ENCODE measurements around the gene CACNA1B.

Gene CACNA1B

GRCh38 chr9:137969008-137969407, 91.4 kb downstream of the CACNA1B start:
- no peak for DNase-seq

- no peak for DNase-seq
Measured at GRCh38 chr9:137969685-137970084, 92.1 kb downstream of the CACNA1B start.

DNA sequence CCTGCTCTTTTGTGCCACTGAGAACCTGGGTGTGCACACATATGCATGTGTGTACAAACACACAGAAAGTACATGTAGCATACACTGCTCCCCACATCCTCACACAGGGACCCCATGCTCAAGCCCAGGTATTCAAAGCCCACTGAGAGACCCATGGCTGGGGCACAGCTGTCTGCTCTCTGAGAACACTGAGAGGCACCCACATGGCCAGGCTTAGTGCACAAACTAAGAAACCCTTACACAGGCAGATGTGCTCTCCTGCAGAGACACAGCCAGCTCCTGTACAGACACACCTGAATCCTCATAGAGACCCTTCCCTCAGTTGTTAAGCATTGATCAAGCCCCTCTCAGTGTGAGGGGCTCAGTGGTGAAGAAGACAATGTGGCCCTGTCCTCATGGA, 92.5 kb downstream of the CACNA1B start:
- no peak for DNase-seq

DNA sequence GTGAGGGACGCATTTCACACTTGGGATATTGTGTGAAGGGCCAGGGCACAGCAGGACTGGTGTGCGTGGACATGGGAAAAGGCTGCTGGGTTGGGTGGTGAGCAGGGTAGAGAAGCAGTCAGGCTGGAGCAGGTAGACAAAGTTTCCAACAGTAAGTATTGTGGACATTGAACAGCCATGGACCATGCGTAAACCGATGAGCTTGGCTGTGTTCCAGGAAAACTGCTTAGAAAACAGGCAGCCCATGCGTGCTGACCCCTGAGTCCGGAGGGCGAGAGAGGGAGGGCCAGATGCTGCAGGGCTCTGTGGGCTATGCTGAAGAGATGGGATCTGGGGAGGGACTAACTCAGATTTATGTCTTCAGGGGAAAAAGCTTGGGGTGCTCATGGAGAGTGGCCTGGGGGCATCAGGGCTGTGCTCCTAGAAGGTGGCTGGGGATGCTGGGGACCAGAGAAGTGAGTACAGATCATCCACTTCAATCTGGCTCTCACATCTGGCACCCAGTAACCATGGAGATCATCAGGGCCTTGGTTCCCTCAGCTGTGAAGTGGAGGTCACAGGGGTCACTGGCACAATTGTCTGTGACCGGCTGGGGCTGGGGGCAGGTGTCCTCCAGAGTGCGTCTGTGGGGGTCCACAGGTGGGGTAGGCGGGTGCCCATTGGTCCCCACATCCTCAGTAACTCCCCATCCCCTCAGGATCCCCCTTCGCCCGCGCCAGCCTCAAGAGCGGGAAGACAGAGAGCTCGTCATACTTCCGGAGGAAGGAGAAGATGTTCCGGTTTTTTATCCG, 93.3 kb downstream of the CACNA1B start:
- DNase-seq: no peak

GRCh38 chr9:137971477-137972138, 94.0 kb downstream of the CACNA1B start:
- no peak for DNase-seq

GRCh38 chr9:137972355-137972987, 94.9 kb downstream of the CACNA1B start:
- no peak for DNase-seq

DNA sequence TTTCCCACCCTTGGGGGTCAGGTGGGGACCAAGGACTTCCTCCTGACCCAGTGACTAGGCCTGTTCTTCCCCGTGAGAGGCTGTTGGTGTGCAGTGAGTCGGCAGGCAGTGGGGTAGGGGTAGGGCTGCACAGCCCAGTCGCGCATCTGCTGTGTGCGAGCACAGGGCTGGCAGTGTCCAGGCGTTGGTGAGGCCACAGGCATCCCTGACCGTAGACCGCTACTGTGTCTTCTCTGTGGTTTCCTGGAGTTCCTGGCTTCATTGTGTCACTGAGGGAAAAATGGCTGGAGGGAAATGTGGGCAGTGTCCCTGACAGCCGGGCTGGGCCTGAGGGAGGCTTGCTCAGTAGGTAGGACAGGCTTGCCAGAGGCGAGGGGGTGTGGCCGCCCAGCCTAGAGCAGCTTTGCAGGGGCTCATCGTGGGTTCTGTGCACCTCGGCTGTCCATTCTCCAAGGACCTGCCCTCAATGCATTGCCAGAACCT, 95.4 kb downstream of the CACNA1B start:
- no peak for DNase-seq

DNA sequence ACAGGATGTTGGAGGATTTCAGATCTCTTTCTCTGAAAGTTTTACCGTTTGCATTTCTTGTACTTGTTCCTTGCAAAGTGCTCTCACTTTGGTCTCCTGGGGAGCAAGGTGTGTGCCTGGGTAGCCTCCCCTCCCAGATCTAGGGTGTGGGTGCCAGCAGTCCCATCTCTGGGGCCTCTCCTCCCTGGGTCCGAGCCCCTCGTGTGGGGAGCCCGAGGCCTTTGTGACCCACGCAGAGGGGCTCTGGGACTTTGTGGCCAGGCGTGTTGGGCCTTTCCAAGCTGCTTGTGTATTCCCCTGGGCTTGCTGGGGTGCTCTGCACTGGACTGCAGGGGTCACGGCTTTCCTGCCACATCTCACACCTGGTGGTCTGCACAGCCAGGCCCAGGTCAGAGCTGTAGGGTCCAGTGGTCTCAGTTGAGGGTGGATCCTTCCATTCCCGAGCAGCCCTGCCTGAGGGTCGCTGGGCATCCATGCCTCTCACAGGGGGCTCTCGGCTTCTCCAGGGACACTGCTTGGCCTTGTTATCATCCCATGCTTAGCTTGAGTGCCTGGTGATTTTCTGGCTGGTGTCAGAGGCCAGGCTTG, 96.3 kb downstream of the CACNA1B start:
- no peak for DNase-seq

DNA sequence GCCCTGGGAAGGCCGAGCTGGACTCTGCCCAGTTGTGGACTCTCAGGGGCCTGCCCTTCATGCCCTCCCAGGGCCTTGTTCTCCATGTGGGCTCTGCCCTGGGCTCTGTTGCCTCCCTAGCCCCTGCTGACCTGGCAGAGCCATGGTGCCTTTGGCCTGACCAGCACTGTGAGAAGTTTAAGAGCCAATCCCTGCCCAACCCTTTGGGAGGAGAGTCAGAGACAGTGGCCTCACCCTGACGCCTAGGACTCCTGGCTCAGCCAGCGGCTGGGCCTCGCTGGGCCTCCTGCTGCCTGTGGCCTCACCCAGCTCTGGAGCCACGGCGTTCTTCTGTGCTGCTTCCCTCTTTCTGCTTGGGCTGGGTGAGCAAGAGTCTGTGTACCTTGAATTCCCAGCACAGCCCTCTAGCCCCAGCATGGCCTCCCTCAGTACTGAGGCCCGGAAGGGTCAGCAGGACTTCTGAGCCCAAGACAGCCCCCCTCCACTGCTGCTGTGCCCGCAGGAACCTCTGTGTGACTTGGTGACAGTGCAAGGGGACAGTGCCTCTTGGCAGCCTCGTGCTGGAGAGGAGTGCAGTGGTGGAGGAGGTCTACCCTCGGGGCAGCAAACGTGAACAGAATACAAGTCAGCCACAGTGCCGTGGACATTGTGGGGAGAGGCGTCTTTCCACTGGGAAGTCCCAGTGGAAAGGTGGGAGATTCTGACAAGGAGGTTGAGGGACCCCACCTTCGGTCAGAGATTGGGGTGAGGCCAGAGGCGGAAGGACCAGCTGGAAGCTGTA, 97.4 kb downstream of the CACNA1B start:
- no peak for DNase-seq

DNA sequence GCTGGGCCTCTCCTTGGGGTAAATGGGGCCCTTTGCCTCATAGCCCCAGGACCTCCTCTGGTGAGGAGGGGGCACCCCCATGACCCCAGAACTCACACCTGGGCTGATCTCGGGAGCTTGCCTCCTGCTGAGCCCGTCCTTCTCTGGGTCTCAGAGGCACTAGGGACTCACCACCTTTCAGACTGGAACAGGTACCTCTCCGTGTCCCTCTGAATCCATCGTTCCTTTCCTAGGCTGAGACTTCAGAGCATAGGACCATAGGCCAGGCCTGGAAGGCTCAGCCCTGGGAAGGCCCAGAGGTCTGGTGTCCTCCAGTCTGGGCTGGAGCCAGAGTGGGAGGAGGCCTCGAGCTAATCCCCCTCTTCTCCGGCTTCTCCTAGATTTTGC, 97.9 kb downstream of the CACNA1B start:
- DNase-seq: no peak

DNA sequence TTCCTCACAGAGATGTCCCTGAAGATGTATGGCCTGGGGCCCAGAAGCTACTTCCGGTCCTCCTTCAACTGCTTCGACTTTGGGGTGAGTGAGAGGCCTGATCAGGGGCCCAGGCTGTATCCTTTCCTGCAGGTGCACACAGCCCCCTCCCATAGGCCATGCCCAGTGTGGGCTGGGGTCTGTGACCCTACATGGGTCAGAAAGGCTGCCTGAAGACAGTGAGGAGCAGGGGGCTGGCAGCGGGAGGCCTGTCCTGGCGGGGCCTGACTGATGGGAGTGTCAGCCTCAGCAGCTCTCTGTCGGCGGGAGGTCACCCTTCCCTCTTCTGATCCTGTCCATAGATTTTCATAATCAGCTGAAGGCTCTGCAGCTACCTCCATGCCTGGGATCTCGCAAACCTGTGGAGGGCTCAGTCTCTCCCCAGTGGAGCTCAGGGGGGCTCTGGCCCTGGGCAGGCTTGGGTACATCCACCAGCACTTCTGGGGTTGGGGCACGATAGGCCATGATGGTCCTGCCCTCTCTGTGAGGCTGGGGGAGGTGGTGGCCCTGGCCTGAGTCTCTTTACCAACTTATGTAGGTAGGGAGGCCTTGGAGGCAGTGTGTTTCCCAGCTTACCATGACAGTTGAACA, 98.5 kb downstream of the CACNA1B start:
- no peak for DNase-seq

DNA sequence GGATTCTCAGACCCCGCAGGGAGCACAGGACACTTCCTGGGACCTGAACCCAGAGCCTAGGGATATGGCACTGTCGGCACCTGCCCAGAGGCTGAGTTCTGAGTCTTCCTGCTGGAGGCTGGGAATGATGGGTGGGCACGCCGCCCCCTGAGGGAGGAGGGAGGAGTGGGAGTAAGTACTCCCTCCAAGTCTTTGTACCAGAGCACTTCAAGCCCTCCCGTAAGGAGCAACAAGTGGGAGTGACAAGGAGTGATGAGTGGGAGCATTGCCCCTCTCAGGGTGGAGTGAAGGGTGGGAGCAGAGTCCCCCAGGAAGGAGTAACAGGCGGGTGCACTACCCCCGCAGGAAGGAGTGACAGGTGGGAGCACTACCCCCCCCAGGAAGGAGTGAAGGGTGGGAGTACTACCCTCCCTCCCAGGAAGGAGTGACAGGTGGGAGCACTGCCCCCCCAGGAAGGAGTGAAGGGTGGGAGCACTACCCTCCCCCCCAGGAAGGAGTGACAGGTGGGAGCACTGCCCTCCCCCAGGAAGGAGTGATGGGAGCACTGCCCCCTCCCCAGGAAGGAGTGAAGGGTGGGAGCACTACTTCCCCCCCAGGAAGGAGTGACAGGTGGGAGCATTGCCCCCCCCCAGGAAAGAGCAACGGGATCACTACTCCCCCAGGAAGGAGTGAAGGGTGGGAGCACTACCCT, 100.1 kb downstream of the CACNA1B start:
- DNase-seq: no peak

GRCh38 chr9:137978262-137978714, 100.7 kb downstream of the CACNA1B start:
- no peak for DNase-seq

- DNase-seq: peak; percentile 81
Measured at GRCh38 chr9:137982200-137982599, 104.6 kb downstream of the CACNA1B start.

DNA sequence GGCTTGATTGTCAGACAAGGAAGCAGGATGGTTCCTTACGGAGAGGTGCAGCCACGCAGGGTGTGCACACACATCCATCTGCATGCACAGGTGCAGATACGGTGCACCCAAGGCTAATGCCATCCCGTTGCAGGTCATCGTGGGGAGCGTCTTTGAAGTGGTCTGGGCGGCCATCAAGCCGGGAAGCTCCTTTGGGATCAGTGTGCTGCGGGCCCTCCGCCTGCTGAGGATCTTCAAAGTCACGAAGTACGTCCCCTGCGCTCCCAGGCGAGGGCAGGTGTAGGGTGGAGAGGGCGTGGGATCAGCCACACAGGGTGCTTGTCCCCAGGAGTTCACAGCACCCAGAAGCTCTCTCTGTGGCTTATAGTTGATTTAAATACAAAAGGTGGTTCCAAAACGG, 106.4 kb downstream of the CACNA1B start:
- DNase-seq: no peak

- DNase-seq: peak; percentile 21
Measured at GRCh38 chr9:137984520-137985257, 107.1 kb downstream of the CACNA1B start.

DNA sequence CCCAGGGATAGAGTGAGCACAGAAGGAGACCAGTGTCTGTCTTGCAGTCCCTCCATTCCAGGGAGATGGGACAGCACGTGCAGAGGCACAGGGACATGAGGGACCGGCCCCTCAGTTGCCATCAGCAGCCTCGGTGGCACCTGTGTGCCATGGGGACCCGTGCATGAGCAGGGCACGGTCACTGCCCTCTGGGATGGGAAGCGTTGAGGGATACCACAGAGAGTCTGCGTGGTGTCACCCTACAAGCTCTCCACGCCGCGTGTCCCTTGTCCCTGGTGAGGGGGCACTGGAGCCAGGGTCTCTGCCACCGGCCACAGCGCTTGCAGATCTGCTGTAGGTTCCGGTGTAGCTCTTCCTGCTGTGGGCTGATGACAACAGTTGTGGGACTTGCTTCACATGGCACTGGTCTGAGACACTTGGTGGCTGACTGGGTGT, 108.1 kb downstream of the CACNA1B start:
- DNase-seq: no peak

DNA sequence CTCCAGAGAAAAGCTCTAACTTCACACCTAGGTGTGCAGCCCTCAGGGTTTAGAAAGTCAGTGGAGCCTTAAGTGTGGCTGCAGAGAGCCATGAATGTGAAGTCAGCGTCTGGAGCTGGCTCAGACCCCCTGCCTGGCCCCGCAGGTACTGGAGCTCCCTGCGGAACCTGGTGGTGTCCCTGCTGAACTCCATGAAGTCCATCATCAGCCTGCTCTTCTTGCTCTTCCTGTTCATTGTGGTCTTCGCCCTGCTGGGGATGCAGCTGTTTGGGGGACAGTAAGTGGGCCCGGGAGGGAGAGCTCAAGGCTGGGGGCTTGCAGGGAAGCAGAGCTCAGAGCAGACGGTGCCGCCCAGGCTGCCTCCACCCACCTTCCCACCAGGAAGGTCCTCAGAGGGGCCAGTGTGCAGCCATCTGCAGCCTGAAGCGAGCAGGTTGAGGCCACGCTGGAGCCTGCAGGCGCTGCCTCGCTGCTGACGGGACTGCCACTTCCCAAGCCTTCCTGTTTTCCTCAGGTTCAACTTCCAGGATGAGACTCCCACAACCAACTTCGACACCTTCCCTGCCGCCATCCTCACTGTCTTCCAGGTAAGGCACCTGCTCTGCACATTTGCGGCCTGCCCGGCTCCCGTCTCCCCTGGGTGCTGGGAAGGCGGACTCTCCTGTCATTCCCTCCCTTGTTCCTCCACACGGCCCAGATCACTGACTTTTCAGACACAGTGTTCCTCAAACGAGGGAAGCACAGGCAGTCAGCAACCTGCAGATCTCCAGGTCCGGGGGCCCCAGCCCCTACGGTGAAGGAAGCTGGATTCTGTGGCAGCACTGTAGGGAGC, 108.9 kb downstream of the CACNA1B start:
- no peak for DNase-seq

DNA sequence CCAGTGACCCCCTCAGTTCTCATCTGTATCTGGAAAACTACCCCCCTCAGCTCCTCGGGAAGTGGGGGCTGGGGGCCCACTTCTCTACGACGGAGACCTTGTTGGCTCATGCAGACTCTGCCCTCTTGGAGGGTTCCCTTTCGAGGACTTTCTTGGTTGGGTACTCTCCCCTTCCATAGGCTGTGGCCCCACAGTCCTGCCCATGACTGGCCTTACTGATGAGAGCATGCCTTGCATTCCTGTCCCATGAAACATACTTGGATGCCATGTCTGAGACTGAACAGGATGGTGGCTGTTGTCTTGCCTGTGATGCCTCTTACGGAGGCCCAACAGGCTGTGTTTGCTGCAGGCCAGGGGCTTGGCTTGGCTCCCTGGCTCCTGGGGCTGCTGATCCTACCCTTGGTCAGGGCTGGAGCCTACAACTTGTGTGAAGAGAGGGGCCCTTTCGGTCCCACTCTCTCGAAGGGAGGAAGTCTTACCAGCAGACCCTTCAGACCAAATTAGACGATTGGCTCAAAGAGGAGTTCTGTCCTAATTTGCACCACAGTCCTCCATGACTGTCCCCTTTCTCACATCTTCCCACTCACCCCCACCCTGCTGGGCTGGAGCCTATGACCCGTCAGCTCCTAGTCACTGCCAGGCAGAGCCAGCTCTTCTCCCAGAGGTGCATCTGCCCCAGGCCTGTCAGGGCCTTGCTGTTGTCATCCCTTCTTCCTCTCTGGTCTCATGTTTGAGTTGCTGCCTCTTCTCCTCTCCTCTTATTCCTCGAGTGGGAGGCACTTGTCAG, 109.9 kb downstream of the CACNA1B start:
- DNase-seq: no peak

All from DMS53 (cell line).